GM10266 (cell line): Measurements from ENCODE around the gene C1QTNF7.

ENCODE experiments used
- DNase-seq: peaks from one replicate; pipeline ENCODE4 v3.0.0; 2012; ENCODE audit errors: extremely low spot score
- TF ChIP-seq, protein P1 (sequence below): IDR thresholded peaks from 2 replicates; pipeline ENCODE4 v1.5.1; 2012; ENCODE audit warnings: mild to moderate bottlenecking, low read depth; ENCODE audit not compliant: control insufficient read depth, insufficient read depth; ENCODE audit errors: missing control alignments

The C1QTNF7 gene

GRCh38 chr4:15478724-15479088, 50.9 kb downstream of the C1QTNF7 start:
- TF ChIP-seq, protein P1, sequence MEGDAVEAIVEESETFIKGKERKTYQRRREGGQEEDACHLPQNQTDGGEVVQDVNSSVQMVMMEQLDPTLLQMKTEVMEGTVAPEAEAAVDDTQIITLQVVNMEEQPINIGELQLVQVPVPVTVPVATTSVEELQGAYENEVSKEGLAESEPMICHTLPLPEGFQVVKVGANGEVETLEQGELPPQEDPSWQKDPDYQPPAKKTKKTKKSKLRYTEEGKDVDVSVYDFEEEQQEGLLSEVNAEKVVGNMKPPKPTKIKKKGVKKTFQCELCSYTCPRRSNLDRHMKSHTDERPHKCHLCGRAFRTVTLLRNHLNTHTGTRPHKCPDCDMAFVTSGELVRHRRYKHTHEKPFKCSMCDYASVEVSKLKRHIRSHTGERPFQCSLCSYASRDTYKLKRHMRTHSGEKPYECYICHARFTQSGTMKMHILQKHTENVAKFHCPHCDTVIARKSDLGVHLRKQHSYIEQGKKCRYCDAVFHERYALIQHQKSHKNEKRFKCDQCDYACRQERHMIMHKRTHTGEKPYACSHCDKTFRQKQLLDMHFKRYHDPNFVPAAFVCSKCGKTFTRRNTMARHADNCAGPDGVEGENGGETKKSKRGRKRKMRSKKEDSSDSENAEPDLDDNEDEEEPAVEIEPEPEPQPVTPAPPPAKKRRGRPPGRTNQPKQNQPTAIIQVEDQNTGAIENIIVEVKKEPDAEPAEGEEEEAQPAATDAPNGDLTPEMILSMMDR, result no peak
- DNase-seq, result no peak

DNA sequence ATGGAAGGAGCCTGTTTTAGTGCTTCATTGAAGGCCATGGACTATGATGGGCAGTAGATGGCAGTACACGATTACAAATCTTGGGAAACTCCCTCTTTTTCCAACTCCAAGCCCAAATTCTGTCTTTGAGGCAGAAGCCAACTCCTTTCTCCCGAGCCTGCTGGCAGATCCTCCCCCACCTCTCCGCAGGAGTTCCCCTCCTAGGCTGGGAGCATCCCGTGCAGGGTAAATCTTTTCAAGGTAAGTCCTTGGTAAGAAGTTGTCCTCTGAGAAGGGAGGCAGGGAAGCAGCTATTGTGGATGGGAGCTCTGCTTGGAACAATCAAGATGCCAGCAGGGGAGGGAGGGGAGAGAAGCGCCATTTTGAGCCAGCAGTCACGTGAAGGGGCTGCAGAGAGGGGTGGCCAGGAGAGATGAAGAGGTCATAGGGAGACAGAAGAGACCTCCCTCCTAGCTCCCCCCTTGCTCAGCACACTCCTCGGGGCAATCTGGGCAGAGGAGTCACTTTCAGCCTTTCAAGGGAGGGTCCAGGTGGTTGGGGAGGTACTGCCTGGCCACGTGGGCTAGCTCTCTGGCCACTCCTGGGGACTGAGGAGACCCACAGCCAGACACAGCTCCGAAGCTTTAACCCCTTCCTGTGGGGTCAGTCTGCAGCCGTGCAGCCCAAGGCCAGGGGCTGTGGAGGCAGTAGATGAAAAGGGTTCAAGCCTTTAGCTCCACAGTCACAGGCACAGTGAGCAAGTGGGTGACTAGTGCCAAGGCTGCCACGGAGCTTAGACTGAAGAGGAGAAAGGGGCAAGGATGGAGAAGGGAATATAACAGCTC, 51.5 kb downstream of the C1QTNF7 start:
- peak; percentile 34 for DNase-seq
- TF ChIP-seq, protein P1, result peak; percentile 67

DNA sequence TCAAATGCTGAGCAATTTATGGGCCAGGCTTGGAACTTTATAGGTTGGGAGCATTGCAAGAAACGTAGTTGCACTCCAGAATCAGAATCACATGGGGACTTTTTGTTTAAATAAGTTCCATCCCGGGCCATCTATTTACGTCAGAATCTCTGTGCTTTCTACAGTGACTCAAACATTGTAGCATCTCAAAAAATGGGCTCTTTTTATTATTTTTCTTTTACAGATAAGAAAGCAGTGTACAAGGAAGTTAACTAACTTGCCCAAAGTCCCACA, 52.0 kb downstream of the C1QTNF7 start:
- no peak for DNase-seq
- TF ChIP-seq, protein P1, result no peak

GRCh38 chr4:15481961-15482745, 54.3 kb downstream of the C1QTNF7 start:
- DNase-seq, result no peak
- TF ChIP-seq, protein P1, result no peak

- TF ChIP-seq, protein P1, result no peak
- DNase-seq, result no peak
These were observed 55.0 kb downstream of the C1QTNF7 start for GRCh38 chr4:15482842-15483241.

DNA sequence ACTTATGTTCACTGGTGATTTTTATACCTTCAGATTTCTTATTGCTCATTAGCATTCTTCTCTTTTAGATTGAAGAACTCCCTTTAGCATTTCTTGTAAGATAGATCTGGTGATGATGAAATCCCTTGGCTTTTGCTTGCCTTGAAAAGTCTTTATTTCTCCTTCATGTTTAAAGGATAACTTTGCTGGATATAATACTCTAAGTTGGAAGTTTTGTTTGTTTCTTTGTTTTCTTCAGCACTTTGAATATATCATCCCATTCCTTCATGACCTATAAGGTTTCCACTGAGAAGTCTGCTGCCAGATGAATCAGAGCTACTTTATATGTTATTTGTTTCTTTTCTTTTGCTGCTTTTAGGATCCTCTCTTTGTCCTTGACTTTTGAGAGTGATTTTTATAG, 60.3 kb downstream of the C1QTNF7 start:
- TF ChIP-seq, protein P1, result no peak
- no peak for DNase-seq
